Ovary (tissue), 3 donors: ENCODE results near the gene GPR33.

Experiments
- CTCF ChIP-seq, 3 donors: fragments of 450-650 bp in 2 of 3; fragments of 200-600 bp in 1 of 3; IDR thresholded peaks; one replicate each; pipeline versions ENCODE4 v1.5.1 to v1.8.0; 2016 to 2022; ENCODE audit warnings: antibody characterized with exemption in 3 of 3, mild to moderate bottlenecking in 1 of 3
- EP300 ChIP-seq: sonication (generic); formaldehyde crosslinking; IDR thresholded peaks from one replicate; pipeline ENCODE4 v1.6.1; 2017; ENCODE audit warnings: antibody characterized with exemption
- donor health status: DM: no; HTN: no; CAD: no.

DNA sequence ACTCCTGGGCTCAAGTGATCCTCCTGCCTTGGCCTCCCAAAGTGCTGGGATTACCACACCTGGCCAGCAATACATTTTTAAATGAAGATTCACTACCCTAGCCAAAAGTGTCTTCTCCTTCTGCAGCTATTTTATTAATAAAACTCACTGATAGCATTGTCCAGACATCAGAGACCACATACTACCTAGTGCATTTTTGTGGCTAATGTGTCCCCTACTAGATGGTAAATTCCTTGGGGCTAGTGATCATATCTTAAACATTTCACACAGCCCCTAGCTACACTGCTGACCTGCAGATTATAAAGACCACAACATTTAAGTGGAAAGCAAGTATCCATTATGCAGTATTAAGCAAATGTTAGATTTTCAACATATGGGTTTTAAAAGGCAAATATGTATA is 47.6 kb downstream of the GPR33 start:
- TF ChIP-seq CTCF (IDR thresholded peaks at IDR 0.05), result no peak
- TF ChIP-seq EP300, result no peak
